ENCODE results near the gene TSHZ2.

Gene TSHZ2

DNA sequence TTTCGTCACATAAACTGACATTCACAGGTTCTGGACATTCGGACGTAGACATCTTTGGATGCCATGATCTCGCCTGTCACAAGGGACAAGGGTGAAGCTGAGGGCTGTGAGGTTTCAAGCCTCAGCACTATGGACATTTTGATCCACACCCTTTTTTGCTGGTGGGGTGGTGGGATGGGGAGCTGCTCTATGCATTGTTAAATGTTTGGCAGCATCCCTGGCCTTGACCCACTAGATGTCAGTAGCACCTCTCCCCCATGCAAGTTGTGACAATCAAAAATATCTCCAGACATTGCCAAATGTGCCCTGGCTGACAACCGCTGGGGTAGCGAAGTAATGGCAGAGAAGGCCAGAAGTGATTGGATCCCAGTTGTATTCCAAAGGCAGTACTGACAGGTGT, 229.4 kb downstream of the TSHZ2 start:
- TF ChIP-seq, protein P1, sequence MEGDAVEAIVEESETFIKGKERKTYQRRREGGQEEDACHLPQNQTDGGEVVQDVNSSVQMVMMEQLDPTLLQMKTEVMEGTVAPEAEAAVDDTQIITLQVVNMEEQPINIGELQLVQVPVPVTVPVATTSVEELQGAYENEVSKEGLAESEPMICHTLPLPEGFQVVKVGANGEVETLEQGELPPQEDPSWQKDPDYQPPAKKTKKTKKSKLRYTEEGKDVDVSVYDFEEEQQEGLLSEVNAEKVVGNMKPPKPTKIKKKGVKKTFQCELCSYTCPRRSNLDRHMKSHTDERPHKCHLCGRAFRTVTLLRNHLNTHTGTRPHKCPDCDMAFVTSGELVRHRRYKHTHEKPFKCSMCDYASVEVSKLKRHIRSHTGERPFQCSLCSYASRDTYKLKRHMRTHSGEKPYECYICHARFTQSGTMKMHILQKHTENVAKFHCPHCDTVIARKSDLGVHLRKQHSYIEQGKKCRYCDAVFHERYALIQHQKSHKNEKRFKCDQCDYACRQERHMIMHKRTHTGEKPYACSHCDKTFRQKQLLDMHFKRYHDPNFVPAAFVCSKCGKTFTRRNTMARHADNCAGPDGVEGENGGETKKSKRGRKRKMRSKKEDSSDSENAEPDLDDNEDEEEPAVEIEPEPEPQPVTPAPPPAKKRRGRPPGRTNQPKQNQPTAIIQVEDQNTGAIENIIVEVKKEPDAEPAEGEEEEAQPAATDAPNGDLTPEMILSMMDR (IDR thresholded peaks at IDR 0.05; ENCODE audit: insufficient read depth, missing control alignments): no peak
- DNase-seq (ENCODE audit: insufficient read length, low spot score) (no peak), FAIRE-seq (no peak)

DNA sequence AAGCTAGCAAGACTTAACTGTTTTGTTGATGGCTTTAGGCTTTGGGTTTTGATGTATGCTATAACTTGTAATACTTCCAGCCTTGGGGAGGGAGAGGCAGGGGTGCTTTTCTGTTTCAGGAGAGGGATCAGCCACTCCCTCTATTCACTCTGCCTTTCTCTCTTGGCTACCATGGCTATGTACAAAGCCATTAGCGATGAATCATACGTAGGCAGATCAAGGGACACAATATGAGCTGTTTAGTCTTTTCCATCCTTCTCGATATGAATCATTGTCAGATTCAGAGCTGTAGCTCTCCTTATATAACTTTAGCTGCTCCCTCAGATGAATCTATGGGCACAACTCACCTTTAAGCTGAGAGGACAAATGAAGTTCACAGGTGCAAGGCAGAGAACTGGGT, 230.6 kb downstream of the TSHZ2 start:
- no peak for DNase-seq (ENCODE audit: insufficient read length, low spot score)
- no peak for FAIRE-seq
- TF ChIP-seq, protein P1 (IDR thresholded peaks at IDR 0.05; ENCODE audit: insufficient read depth, missing control alignments): no peak

DNA sequence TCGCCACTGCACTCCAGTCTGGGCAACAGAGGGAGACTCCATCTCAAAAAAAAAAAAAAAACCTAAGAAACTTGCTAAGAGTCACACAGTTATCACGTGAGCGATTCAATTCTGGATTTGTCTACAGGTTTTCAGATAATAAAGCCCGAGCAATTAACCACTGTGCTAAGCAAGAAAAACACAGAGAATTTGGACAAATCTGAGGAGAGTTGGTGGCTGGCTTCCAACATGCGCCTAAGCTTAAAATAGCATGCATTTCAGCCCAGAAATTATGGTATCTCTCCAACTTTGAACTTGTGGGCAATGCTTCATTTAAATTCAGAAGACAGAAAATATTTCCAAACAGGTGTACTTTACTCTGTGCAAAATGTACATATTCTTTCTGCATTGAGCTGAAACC, 232.9 kb downstream of the TSHZ2 start:
- TF ChIP-seq, protein P1 (IDR thresholded peaks at IDR 0.05; ENCODE audit: insufficient read depth, missing control alignments): no peak
- FAIRE-seq (no peak), DNase-seq (ENCODE audit: insufficient read length, low spot score) (no peak)

DNA sequence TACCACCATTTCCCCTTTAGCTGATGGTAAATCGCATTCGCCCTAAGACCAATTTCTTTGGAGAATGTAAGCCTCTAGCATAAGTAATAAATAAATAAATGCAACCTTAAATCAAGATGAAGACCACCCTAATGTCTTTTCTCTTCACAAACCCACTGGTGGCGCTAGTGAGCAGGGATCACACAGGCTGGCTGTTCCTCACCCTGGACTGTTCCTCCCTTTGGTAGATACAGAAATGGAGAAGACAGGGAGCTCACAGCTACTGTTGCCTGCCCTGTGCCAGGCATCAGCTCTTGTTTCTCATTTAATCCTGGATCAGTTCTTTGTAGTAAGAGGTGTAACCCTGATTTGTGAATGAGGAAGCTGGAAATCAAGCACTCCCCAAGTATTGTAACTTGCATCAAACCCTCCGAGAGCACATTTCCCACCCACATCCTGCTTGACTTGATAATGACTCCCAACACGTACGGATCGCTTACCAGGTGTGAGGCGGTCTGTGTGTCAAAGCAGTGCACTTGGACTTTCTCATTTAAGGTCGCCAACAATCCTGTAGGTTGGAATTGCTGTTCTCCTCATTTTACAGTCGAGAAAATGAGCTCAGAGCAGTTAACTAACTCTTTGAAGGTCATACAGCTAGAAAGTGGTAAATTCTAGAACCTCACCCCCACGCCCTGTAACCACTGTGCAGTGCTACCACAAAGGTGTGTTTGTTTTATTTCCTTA, 236.1 kb downstream of the TSHZ2 start:
- DNase-seq (ENCODE audit: insufficient read length, low spot score) (no peak), FAIRE-seq (no peak)
- TF ChIP-seq, protein P1 (IDR thresholded peaks at IDR 0.05; ENCODE audit: insufficient read depth, missing control alignments): no peak

DNA sequence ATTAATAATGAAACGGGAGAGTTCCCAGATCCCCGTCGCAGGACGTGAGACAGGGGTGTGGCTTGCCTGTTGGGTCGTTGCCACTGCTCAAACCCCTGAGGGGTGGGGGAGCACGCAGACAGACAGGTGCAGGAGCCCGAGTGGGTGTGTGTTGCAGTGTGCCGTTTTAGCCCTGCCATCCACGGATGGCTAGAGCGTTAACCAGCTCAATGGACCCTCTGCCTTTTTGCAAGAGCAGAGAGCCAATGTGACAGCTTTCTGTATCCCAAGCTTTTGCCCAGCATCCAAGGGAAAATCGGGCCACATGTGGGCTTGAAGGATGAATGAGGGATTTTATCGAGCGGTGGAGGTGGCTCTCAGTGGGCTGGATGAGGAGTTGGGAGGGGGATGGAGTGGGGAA, 237.9 kb downstream of the TSHZ2 start:
- no peak for FAIRE-seq
- no peak for DNase-seq (ENCODE audit: insufficient read length, low spot score)
- TF ChIP-seq, protein P1 (IDR thresholded peaks at IDR 0.05; ENCODE audit: insufficient read depth, missing control alignments): no peak

DNA sequence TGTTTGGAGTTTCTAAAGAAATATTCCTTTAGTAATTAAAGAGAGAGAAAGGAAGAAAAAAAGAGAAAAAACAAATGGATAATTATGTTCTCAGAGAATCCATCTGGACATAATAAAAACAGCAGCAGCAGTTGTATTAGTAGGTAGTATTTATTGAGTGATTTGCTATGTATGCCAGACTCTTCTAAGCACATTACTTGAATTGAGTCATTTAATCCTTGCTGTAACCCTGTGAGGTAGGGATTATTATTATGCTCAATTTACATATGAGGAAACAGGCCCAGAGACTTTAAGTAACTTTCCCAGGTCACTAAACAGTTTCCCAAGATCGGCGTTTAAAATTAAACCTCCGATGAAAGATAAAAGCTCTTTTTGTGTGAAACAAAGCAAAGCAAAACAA, 238.8 kb downstream of the TSHZ2 start:
- TF ChIP-seq, protein P1 (IDR thresholded peaks at IDR 0.05; ENCODE audit: insufficient read depth, missing control alignments): no peak
- no peak for FAIRE-seq

DNA sequence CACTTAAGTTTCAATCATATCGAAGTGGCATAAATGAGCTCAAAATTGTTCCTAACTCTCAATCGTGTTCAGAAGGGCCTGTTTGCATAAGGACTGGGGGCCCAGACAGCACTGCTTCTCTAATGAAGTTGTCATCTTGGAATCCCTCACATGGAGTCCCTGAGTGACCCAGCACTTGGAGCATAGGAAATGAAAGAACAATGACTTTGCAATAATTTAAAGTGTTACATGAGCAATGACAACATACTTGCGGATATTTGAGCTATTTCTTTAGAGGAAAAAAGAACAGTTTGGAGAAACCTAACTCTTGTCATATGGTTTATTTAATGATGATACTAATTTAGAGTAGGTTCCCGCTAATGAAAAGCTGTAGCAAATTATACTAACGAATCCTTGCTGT, 239.9 kb downstream of the TSHZ2 start:
- TF ChIP-seq, protein P1 (IDR thresholded peaks at IDR 0.05; ENCODE audit: insufficient read depth, missing control alignments): no peak
- no peak for FAIRE-seq

More for the DNA sequence above, 238.8 kb downstream of the TSHZ2 start:
- DNase-seq (ENCODE audit: insufficient read length, low spot score): no peak

More for the DNA sequence above, 239.9 kb downstream of the TSHZ2 start:
- no peak for DNase-seq (ENCODE audit: insufficient read length, low spot score)
